ENCODE measurements around the gene ARID1A.
A peak's percentile ranks its signal among the peaks of the same experiment; 100 is the strongest.
"Not testable (repeated sequence)": the region's sequence is repeated elsewhere in the genome, so short reads cannot be mapped to it uniquely, and the experiment has no call there.

ARID1A gene

GRCh38 chr1:26788836-26789611, 93.2 kb downstream of the ARID1A start:
- DNase-seq, result peak; percentile 86

GRCh38 chr1:26789612-26789865, 93.7 kb downstream of the ARID1A start:
- DNase-seq, result no peak

- no peak for DNase-seq
Observed at GRCh38 chr1:26789931-26790330, 94.1 kb downstream of the ARID1A start.

- no peak for DNase-seq
Observed at GRCh38 chr1:26790551-26790953, 94.7 kb downstream of the ARID1A start.

- DNase-seq, result no peak
Observed at GRCh38 chr1:26791148-26791547, 95.3 kb downstream of the ARID1A start.

GRCh38 chr1:26791626-26792025, 95.8 kb downstream of the ARID1A start:
- DNase-seq, result no peak

- DNase-seq, result no peak
Observed at GRCh38 chr1:26792924-26793323, 97.1 kb downstream of the ARID1A start.

GRCh38 chr1:26794391-26794790, 98.6 kb downstream of the ARID1A start:
- no peak for DNase-seq

- DNase-seq, result no peak
Observed at GRCh38 chr1:26797627-26798026, 101.8 kb downstream of the ARID1A start.

GRCh38 chr1:26799479-26800142, 103.8 kb downstream of the ARID1A start:
- no peak for DNase-seq

GRCh38 chr1:26803932-26804331, 108.1 kb downstream of the ARID1A start:
- DNase-seq, result not testable (repeated sequence)

GRCh38 chr1:26810105-26810504, 114.3 kb downstream of the ARID1A start:
- peak; percentile 76 for DNase-seq

- no peak for DNase-seq
Observed at GRCh38 chr1:26811057-26811456, 115.2 kb downstream of the ARID1A start.

GRCh38 chr1:26811708-26812107, 115.9 kb downstream of the ARID1A start:
- DNase-seq, result no peak

- no peak for DNase-seq
Observed at GRCh38 chr1:26814377-26814776, 118.6 kb downstream of the ARID1A start.

- no peak for DNase-seq
Observed at GRCh38 chr1:26814893-26815292, 119.1 kb downstream of the ARID1A start.

- peak; percentile 65 for DNase-seq
Observed at GRCh38 chr1:26820784-26821269, 125.0 kb downstream of the ARID1A start.

- DNase-seq, result no peak
Observed at GRCh38 chr1:26822737-26823395, 127.1 kb downstream of the ARID1A start.

GRCh38 chr1:26824731-26825130, 128.9 kb downstream of the ARID1A start:
- no peak for DNase-seq

GRCh38 chr1:26826261-26827105, 130.7 kb downstream of the ARID1A start, which contains the start of gene ZDHHC18:
TSS of gene ZDHHC18 (plus strand) at chr1:26826688. CDS start at chr1:26826805, 117 bp downstream.
- DNase-seq, result peak; percentile 60

GRCh38 chr1:26827106-26827604, 131.3 kb downstream of the ARID1A start:
- DNase-seq, result no peak

GRCh38 chr1:26827663-26828062, 131.8 kb downstream of the ARID1A start:
- no peak for DNase-seq

Measured in CD4-positive, alpha-beta T cell treated with Interferon gamma for 1 hour (primary cell).